B cell (primary cell): ENCODE measurements around the gene EHD4. TPM values are rescaled to one million over a fixed set of nuclear protein-coding genes. Genes with fewer than 3 reads are reported as not detected.

Source experiments
- ATAC-seq: fragments of 200-7000 bp; cut with Tn5 transposase; one replicate; pipeline ENCODE4 v1.10.0; 2021; ENCODE audit warnings: low read depth, mild to moderate bottlenecking, moderate number of reproducible peaks, moderate library complexity
- CTCF ChIA-PET: fragments of 350-600 bp; sonication (Branson Sonifier 250); formaldehyde crosslinking; loops from one replicate; lab custom pipeline; 2021; ENCODE audit warnings: antibody characterized with exemption, inconsistent platforms; lab: Charles Lee
- POLR2A ChIA-PET: fragments of 350-600 bp; sonication (Branson Sonifier 250); formaldehyde crosslinking; loops from one replicate; lab custom pipeline; 2021; ENCODE audit warnings: antibody characterized with exemption; lab: Charles Lee
- DNase-seq: peaks from one replicate; pipeline ENCODE4 v3.0.0; 2013
- H2AFZ ChIP-seq: 2 replicates; pipeline ENCODE4 v1.6.1; 2012; ENCODE audit warnings: mild to moderate bottlenecking, low read depth, low read length; ENCODE audit not compliant: insufficient read depth, poor library complexity, severe bottlenecking
- H3K27ac ChIP-seq, 2 donors: 1 replicate in 1 of 2; 2 replicates in 1 of 2; pipeline ENCODE4 v1.5.1; 2012 to 2013; ENCODE audit warnings: low read length in 2 of 2, mild to moderate bottlenecking in 2 of 2, moderate library complexity in 1 of 2
- H3K27me3 ChIP-seq, 4 experiments: fragments of 200-600 bp in 1 of 4; sonication (generic) in 1 of 4; replicated peaks in 1 of 4; 1 replicate in 2 of 4; 2 replicates in 2 of 4; pipeline versions ENCODE4 v1.6.1 to v1.7.0; 2013 to 2016; ENCODE audit warnings: low read length in 3 of 4, mild to moderate bottlenecking in 2 of 4, mixed read lengths in 1 of 4, moderate library complexity in 1 of 4; ENCODE audit not compliant: insufficient read depth in 4 of 4, control insufficient read depth in 3 of 4; ENCODE audit errors: control extremely low read depth in 1 of 4
- H3K36me3 ChIP-seq, 2 experiments: replicated peaks in 1 of 2; 1 replicate in 1 of 2; 2 replicates in 1 of 2; pipeline versions ENCODE4 v1.6.1 to v1.7.1; 2013; ENCODE audit warnings: low read length in 1 of 2; ENCODE audit not compliant: insufficient read depth in 2 of 2, control insufficient read depth in 1 of 2; ENCODE audit errors: control extremely low read depth in 1 of 2, extremely low read depth in 1 of 2
- H3K4me1 ChIP-seq, 2 donors: fragments of 200-600 bp in 1 of 2; sonication (generic) in 1 of 2; 1 replicate in 1 of 2; 2 replicates in 1 of 2; pipeline versions ENCODE4 v1.5.1 to v1.6.1; 2013 to 2017; ENCODE audit warnings: low read length in 2 of 2; ENCODE audit not compliant: control insufficient read depth in 2 of 2, insufficient read depth in 2 of 2
- H3K4me2 ChIP-seq: replicated peaks from 2 replicates; pipeline ENCODE3; 2012; ENCODE audit warnings: mild to moderate bottlenecking, low read depth, low read length; ENCODE audit not compliant: poor library complexity, severe bottlenecking
- H3K4me3 ChIP-seq, 5 experiments: fragments of 200-600 bp in 1 of 5; sonication (generic) in 1 of 5; 1 replicate in 3 of 5; 2 replicates in 2 of 5; pipeline versions ENCODE4 v1.5.1 to v1.7.0; 2011 to 2016; ENCODE audit warnings: low read length in 4 of 5, mild to moderate bottlenecking in 4 of 5, low read depth in 2 of 5, control low read depth in 1 of 5, moderate library complexity in 1 of 5; ENCODE audit not compliant: insufficient read depth in 1 of 5; ENCODE audit errors: control extremely low read depth in 1 of 5, extremely low read depth in 1 of 5
- H3K79me2 ChIP-seq: fragments of 200-600 bp; sonication (generic); one replicate; pipeline ENCODE4 v1.6.0; 2016; ENCODE audit warnings: low read length; ENCODE audit not compliant: control insufficient read depth, insufficient read depth
- H3K9ac ChIP-seq: fragments of 200-600 bp; sonication (generic); 2 replicates; pipeline ENCODE4 v1.6.1; 2017; ENCODE audit warnings: mild to moderate bottlenecking, low read length, moderate library complexity
- H3K9me3 ChIP-seq, 3 donors: one replicate each; pipeline versions ENCODE4 v1.6.1 to v1.7.1; 2013; ENCODE audit warnings: low read length in 2 of 3; ENCODE audit not compliant: control insufficient read depth in 2 of 3, insufficient read depth in 1 of 3; ENCODE audit errors: control extremely low read depth in 1 of 3
- H4K20me1 ChIP-seq: 2 replicates; pipeline ENCODE4 v1.6.0; 2012; ENCODE audit warnings: mild to moderate bottlenecking, low read length; ENCODE audit not compliant: insufficient read depth, control insufficient read depth, poor library complexity, severe bottlenecking
- H3K27ac Mint-ChIP-seq: one replicate; pipeline ENCODE4 v1.8.0; 2021; ENCODE audit warnings: mixed read lengths
- H3K27me3 Mint-ChIP-seq: one replicate; pipeline ENCODE4 v1.8.0; 2021; ENCODE audit warnings: mixed read lengths
- H3K4me1 Mint-ChIP-seq: one replicate; pipeline ENCODE4 v1.8.0; 2021; ENCODE audit warnings: mixed read lengths
- H3K4me3 Mint-ChIP-seq: one replicate; pipeline ENCODE4 v1.8.0; 2021; ENCODE audit warnings: mixed read lengths
- H3K9me3 Mint-ChIP-seq: one replicate; pipeline ENCODE4 v1.8.0; 2022; ENCODE audit warnings: mixed read lengths; ENCODE audit not compliant: insufficient read depth
- CTCF ChIP-seq: fragments of 200-600 bp; IDR thresholded peaks from one replicate; pipeline ENCODE4 v1.8.0; 2022; ENCODE audit warnings: antibody characterized with exemption, mild to moderate bottlenecking
- EZH2 ChIP-seq: IDR thresholded peaks from 2 replicates; pipeline ENCODE4 v1.6.1; 2012; ENCODE audit warnings: borderline replicate concordance, low read depth, mild to moderate bottlenecking, moderate library complexity, low read length; ENCODE audit not compliant: insufficient read depth, poor library complexity, severe bottlenecking
- WGBS: methylation state at CpG from one replicate; pipeline ENCODE4 v1.1.5; 2013; ENCODE audit warnings: missing lambda C conversion rate; ENCODE audit not compliant: insufficient coverage; 5-methylcytosine and 5-hydroxymethylcytosine counted together
- intact Hi-C: fragments of 100-400 bp; cut with micrococcal nuclease; formaldehyde crosslinking; loops from one replicate; pipeline ENCODE4 v1.10.0; 2022
- polyA plus RNA-seq: library from polyadenylated mRNA; depleted of rRNA; stranded (reverse); fragments of >200 nt; gene quantifications from 2 replicates; pipeline ENCODE4 v1.2.3, GENCODE V29; 2012
- total RNA-seq, 2 donors: library from RNA; stranded (reverse); fragments of 120-200 nt in 1 of 2; gene quantifications; 1 replicate in 1 of 2; 2 replicates in 1 of 2; pipeline versions ENCODE4 v1.2.3 to v1.2.4, GENCODE V29; 2013 to 2022

The EHD4 gene
- total and polyA plus RNA-seq, 2 donors (not counting 1 experiment from before 2014, with no cell fraction given), result 3.1 to 12.7 TPM

DNA sequence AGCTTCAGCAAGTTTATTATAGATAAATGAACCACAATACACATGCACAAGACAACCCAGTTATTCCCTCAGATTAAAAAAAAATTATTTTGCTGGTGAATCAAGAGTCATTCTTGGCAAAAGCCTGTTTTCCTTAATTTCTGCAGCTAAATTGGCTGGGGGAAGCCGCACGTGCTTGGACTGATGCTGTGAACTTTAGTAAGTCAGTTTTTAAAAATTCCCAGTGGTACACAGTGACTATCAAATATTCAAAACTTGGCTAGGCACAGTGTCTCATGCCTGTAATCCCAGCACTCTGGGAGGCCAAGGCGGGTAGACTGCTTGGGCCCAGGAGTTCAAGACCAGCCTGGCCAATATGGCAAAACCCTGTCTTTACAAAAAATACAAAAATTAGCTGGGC, 23.9 kb downstream of the EHD4 start:
- no peaks in the 10 kb centered on the region for H3K27me3 ChIP-seq
- Mint-ChIP-seq H3K4me1 (no peaks in the 10 kb centered on the region), H3K27me3 (no peaks in the 10 kb centered on the region), H3K27ac (no peak overlapping the region), H3K9me3 (no peaks in the 10 kb centered on the region), H3K4me3 (no peak overlapping the region)
- no peak overlapping the region for H3K9ac ChIP-seq
- no peak overlapping the region for H3K4me3 ChIP-seq
- POLR2A ChIA-PET, result no interaction called here
- H3K9me3 ChIP-seq, result no peaks in the 10 kb centered on the region
- H2AFZ ChIP-seq, result no peak overlapping the region
- peaks cover 3 to 27% of the 10 kb centered on the region in 2 experiments for H3K36me3 ChIP-seq
- no peak overlapping the region for H3K27ac ChIP-seq
- no peak overlapping the region for H3K4me2 ChIP-seq
- ATAC-seq (no peak), DNase-seq (no peak)
- intact Hi-C loops, result no loop called here
- TF ChIP-seq CTCF, result no peak
- no peak for TF ChIP-seq EZH2
- peaks cover 32% of the 10 kb centered on the region for H3K79me2 ChIP-seq
- H3K4me1 ChIP-seq, result no peaks in the 10 kb centered on the region
- 96% methylated on average over 3 of the region's 3 CpGs for WGBS
- CTCF ChIA-PET, result interaction anchor here (1.8 kb wide), 1 partner anchor 41 kb away, joined by 5 read pairs; no protein-coding TSS in a partner anchor
- H4K20me1 ChIP-seq, result no peaks in the 10 kb centered on the region

DNA sequence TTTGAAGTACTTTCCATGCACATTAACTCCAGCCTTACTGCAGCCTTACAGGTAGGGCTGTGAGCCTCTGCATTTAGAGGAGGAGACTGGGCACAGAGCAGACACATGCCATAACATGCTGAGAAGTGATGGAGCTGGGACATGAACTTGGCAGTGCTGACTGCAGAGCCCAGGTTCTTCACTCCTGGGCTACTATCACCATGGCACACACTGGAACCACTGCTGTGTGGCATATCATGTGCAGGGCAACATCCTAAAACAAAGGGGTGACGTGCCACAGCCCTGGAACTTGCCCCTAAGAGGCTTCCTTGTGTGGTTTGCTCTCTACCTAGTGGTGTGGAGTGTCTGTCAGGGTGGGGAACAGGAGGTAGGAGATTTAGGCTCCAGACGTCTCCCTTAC, 25.4 kb downstream of the EHD4 start:
- H2AFZ ChIP-seq, result no peak overlapping the region
- H3K4me1 ChIP-seq, result no peaks in the 10 kb centered on the region
- H4K20me1 ChIP-seq, result no peaks in the 10 kb centered on the region
- Mint-ChIP-seq H3K27ac (no peak overlapping the region), H3K4me1 (no peaks in the 10 kb centered on the region), H3K27me3 (no peaks in the 10 kb centered on the region), H3K9me3 (no peaks in the 10 kb centered on the region), H3K4me3 (no peak overlapping the region)
- H3K36me3 ChIP-seq, result peaks cover 7 to 23% of the 10 kb centered on the region in 2 experiments
- H3K4me2 ChIP-seq, result no peak overlapping the region
- H3K4me3 ChIP-seq, result no peak overlapping the region
- CTCF ChIA-PET, result interaction anchor here (1.4 kb wide), 1 partner anchor 10 kb away, joined by 3 read pairs; no protein-coding TSS in a partner anchor
- no peaks in the 10 kb centered on the region for H3K9me3 ChIP-seq
- TF ChIP-seq CTCF (no peak), EZH2 (no peak)
- WGBS, result 100% methylated on average over 1 of the region's 2 CpGs
- peaks cover 26% of the 10 kb centered on the region for H3K79me2 ChIP-seq
- intact Hi-C loops, result no loop called here
- ATAC-seq (no peak), DNase-seq (no peak)
- H3K27ac ChIP-seq, result no peak overlapping the region
- H3K9ac ChIP-seq, result no peak overlapping the region
- POLR2A ChIA-PET, result no interaction called here
- no peaks in the 10 kb centered on the region for H3K27me3 ChIP-seq
